ENCODE results near the gene SLC12A8.

SLC12A8 gene

DNA sequence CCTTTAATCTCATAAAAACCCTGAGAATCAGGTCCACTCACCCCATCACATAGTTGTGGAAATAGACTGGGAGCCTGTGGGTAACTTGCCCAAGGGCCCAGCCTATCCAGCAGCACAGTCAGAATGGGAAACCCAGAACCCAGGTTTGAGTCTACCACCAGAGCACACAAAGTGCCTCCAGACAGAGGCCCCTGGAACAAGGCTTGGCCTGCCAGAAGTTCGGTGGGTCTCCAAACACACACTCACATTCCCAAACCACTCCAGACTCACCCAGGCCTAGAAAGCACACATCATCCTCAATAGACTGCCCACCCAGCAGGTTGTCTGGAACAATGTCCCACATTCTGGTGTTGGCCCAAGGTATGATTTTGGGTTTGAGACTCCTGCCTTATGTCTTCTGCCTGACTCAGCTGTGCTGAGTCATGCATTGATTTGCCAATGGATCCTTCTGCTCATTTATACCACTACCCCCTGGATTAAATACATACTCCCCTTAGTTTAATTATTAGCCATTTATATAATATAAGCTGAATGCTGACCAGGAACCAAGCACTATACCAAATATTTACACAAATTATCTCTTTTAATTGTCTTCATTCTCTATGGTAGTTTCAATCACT, 4.5 kb downstream of the SLC12A8 start:
- Mint-ChIP-seq H3K4me3 (no peak overlapping the region), H3K4me1 (ENCODE audit: low read depth in 2 of 2) (peaks cover 4 to 5% of the 10 kb centered on the region in 2 donors), H3K27ac (no peak overlapping the region), H3K36me3 (ENCODE audit: insufficient read depth) (no peaks in the 10 kb centered on the region), H3K9me3 (no peaks in the 10 kb centered on the region), H3K27me3 (peaks cover 23 to 59% of the 10 kb centered on the region in 2 donors)
- no peak for ATAC-seq (replicated peaks)
- DNase-seq: no peak

DNA sequence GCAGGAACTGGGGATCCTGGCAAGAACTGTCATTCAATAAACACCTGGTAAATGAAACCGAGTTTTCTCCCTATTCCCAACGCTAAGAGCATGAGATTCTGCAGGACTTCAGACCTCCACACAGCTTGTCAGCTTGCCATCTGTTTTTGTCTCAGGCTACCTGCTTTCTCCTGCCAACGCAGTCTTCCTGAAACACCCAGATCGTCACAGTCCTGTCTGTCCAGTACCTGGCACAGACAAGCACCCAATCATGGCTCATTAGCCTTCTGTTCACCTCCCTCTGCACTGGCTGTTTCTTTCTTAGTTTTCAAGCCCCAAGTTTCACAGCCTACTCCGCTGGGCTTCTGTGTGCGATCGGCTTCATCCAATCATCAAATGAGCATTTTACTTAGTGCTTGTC, 5.0 kb downstream of the SLC12A8 start:
- ATAC-seq (replicated peaks) (no peak), DNase-seq (no peak)
- H3K36me3 Mint-ChIP-seq (ENCODE audit: insufficient read depth): no peaks in the 10 kb centered on the region
- no peaks in the 10 kb centered on the region for H3K9me3 Mint-ChIP-seq
- H3K27ac Mint-ChIP-seq: no peak overlapping the region
- no peak overlapping the region for H3K4me3 Mint-ChIP-seq
- H3K27me3 Mint-ChIP-seq: peaks cover 23 to 56% of the 10 kb centered on the region in 2 donors
- H3K4me1 Mint-ChIP-seq (ENCODE audit: low read depth in 2 of 2): peaks cover 4 to 5% of the 10 kb centered on the region in 2 donors

DNA sequence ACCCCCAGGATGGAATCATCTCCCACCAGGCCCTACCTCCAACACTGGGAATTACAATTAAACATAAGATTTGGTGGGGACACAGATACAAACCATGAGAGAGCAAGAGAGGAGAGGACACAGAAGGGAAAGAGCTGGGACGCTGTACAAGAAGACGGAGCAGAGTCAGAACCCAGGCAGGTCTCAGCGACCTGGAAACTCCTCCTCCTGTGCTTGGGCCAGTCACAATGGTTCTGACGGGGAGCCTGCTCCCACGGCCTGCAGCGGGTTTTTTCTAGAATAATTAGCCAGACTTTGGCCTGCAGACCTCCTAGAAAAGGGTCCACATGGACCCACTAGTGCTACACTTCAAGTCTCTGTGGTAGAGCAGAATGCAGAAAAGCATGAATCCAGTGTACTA, 5.6 kb downstream of the SLC12A8 start:
- Mint-ChIP-seq H3K9me3 (peaks cover 0 to 2% of the 10 kb centered on the region in 2 donors), H3K27ac (no peak overlapping the region), H3K36me3 (ENCODE audit: insufficient read depth) (no peaks in the 10 kb centered on the region), H3K27me3 (peaks cover 22 to 53% of the 10 kb centered on the region in 2 donors), H3K4me3 (no peak overlapping the region), H3K4me1 (ENCODE audit: low read depth in 2 of 2) (peaks cover 4 to 5% of the 10 kb centered on the region in 2 donors)
- DNase-seq (no peak), ATAC-seq (replicated peaks) (no peak)

DNA sequence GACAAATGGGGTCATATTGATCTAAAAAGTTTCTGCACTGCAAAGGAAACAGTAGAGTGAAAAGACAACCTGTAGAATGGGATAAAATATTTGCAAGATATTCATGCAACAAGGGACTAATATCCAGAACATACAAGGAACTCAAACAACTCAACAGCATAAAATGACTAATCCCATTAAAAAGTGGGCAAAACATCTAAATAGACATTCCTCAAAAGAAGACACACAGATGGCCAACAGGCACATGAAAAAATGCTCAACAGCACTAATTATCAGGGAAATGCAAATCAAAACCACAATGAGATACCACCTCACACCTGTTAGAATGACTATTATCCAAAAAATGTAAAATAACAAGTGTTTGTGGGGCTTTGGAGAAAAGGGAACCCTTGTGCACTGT, 8.8 kb downstream of the SLC12A8 start:
- peaks cover 0 to 2% of the 10 kb centered on the region in 2 donors for H3K4me1 Mint-ChIP-seq (ENCODE audit: low read depth in 2 of 2)
- H3K9me3 Mint-ChIP-seq: peaks cover 0 to 2% of the 10 kb centered on the region in 2 donors
- H3K4me3 Mint-ChIP-seq: no peak overlapping the region
- H3K36me3 Mint-ChIP-seq (ENCODE audit: insufficient read depth): no peaks in the 10 kb centered on the region
- H3K27ac Mint-ChIP-seq: no peak overlapping the region
- DNase-seq (no peak), ATAC-seq (replicated peaks) (no peak)
- H3K27me3 Mint-ChIP-seq: peaks cover 0 to 21% of the 10 kb centered on the region in 2 donors

DNA sequence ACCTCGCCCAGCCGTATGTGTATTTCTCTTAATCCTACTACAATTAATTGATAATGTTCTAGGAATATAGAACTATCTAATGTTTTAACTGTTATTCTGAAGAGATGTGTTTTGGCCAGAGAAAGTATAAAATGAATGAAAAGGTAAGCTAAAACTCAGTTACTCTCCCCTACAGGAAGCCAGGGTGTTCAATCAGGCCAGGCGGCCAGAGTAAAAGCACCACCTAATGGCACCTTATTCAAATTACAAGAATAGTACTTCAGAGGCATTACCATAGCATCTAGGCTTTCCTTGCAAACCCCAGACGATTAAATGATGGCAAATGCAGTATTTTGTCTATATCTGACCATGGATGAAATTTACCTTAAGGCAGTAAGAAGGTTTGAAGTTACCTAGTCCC, 10.4 kb downstream of the SLC12A8 start:
- Mint-ChIP-seq H3K27ac (no peak overlapping the region), H3K9me3 (peaks cover 0 to 2% of the 10 kb centered on the region in 2 donors), H3K4me1 (ENCODE audit: low read depth in 2 of 2) (peaks cover 0 to 2% of the 10 kb centered on the region in 2 donors), H3K36me3 (ENCODE audit: insufficient read depth) (no peaks in the 10 kb centered on the region), H3K4me3 (no peak overlapping the region), H3K27me3 (peaks cover 0 to 5% of the 10 kb centered on the region in 2 donors)
- no peak for ATAC-seq (replicated peaks)
- DNase-seq: no peak

DNA sequence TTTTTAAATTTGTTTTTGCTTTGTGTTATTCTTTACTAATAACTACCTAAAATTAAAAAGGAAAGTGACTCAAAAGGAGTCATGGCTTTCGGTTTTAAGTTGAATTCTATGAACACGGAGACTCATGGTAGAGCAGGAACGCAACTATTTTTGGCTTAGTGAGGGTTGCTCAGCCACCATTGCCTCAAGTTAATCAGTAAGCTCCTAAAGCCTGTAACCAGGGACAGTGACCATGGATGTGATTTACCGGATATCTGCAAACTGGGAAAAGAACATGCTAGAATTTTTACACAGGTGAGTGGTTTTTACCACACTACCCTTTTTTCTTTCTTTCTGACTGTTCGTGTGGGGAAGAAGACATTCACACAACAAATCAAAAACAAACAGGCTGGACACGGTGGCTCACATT, 11.8 kb downstream of the SLC12A8 start:
- peaks cover 0 to 2% of the 10 kb centered on the region in 2 donors for H3K9me3 Mint-ChIP-seq
- H3K27ac Mint-ChIP-seq: no peak overlapping the region
- no peak overlapping the region for H3K4me3 Mint-ChIP-seq
- peaks cover 0 to 2% of the 10 kb centered on the region in 2 donors for H3K4me1 Mint-ChIP-seq (ENCODE audit: low read depth in 2 of 2)
- H3K36me3 Mint-ChIP-seq (ENCODE audit: insufficient read depth): no peaks in the 10 kb centered on the region
- H3K27me3 Mint-ChIP-seq: no peaks in the 10 kb centered on the region
- DNase-seq (no peak), ATAC-seq (replicated peaks) (no peak)

DNA sequence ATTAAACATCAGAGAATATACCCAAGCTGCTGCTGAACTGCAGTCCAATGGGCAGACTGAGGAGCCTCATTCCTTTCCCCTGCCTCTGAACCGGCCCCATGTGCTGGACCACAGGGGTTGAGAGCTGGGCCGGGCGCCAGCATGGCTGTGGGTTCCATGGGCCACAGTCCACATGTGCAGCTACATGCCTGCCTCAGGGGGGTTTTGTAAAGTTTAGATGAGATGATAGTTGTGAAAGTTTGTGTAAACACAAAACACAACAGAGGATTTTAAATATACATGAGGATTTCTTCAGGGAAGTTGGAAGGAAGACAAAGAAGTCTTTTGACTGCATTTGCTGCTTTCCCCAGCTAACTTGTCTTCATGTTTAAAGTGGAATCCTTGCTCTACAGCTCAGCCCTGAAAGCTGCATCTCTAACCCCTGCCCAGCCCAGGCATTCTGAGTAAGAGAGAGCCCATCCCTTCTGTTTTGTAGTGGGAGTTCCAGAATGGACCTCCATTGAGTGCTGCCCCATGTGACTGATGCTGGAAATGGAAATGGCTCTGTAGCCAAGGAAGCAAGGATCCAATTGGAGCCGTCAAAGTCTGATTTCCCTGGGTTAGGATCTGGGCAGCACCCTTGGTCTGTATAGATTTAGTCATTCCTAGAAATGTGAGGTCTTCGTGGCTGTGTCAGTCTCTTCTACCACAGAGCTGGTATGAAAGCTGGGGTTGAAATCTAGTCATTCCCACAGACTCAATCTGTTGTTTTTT, 17.5 kb downstream of the SLC12A8 start:
- Mint-ChIP-seq H3K36me3 (ENCODE audit: insufficient read depth) (no peaks in the 10 kb centered on the region), H3K4me3 (no peak overlapping the region), H3K9me3 (no peaks in the 10 kb centered on the region), H3K27ac (no peak overlapping the region), H3K27me3 (no peaks in the 10 kb centered on the region), H3K4me1 (ENCODE audit: low read depth in 2 of 2) (peaks cover 0 to 2% of the 10 kb centered on the region in 2 donors)
- DNase-seq (no peak), ATAC-seq (replicated peaks) (no peak)

DNA sequence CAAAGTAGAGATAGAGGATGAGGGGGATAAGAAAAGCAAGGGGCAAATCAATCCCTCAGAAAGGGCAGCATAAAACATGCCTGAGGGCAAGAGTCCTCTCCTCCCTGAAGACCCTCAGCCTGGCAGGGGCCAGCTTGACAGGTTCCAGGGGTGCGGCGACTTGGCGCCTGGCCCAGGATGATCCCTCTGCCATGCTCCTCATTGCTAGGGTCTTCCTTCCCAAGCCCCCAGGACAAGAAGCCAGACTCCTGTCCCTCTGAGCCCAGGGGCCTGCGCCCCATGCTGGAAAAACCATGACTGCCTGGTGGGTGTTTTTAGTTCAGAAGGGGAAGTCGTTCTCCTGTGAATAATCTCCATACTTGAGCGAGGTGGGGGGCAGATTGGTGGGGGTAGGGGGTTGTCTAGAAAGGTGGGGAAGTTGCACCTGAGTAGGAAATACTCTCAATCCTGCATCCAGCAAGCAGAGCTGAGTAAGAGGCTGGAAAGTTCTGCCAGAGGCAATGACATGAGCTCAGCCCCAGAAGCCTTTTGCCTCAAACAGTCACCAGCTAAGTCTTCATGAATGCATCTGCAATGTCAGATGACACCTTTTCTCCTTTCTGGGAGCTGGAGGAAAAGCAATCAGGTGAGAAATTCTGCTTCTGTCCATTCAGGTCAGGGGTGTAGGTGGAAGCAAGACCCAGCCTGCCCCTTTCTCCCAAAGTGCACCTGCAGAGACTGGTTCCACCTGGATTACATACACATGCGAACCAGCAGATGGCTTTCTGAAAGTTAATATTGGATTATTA, 18.3 kb downstream of the SLC12A8 start:
- H3K27me3 Mint-ChIP-seq: no peaks in the 10 kb centered on the region
- no peaks in the 10 kb centered on the region for H3K9me3 Mint-ChIP-seq
- H3K4me1 Mint-ChIP-seq (ENCODE audit: low read depth in 2 of 2): no peaks in the 10 kb centered on the region
- ATAC-seq (replicated peaks): no peak
- no peak for DNase-seq
- H3K4me3 Mint-ChIP-seq: no peak overlapping the region
- H3K36me3 Mint-ChIP-seq (ENCODE audit: insufficient read depth): no peaks in the 10 kb centered on the region
- no peak overlapping the region for H3K27ac Mint-ChIP-seq

DNA sequence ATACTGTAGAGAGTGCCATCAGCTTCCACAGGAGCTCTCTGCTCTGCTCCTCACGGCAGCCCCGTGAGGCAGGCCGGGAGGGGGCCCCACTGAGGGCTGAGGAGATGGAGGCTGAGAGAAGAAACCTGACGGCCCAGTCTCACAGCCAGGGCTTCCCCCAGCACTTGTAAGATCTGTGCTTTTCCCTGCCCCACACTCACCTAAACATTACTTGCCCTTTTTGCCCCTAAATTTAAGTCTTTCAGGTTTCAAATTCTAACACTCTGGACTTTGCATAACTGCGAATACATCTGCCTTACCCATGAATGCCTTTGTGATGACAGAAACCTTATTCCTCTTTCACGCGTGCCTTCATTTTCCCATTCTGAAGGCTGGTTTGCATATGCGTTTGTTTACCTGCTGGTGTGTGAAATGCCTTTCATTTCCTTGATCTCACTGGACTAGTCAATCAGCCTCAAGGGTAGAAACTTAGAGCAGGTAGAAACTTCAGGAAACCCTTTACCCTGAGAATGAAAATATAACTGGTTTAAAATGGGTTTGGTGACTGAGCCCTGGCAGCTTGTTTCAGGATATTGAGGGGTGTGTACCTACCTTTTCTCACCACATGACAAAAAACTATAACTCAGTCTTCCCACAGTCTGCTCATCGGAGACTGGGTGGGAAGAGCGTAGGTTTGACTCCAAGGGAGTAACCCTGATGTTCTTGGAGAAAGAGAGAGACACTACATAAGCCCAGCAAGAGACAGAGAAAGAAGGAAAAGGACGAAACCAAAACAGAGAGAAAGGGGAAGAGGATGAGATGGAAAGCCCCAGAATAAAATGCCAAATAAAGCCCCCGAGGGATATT, 20.1 kb downstream of the SLC12A8 start:
- Mint-ChIP-seq H3K9me3 (no peaks in the 10 kb centered on the region), H3K4me3 (no peak overlapping the region), H3K36me3 (ENCODE audit: insufficient read depth) (no peaks in the 10 kb centered on the region), H3K4me1 (ENCODE audit: low read depth in 2 of 2) (no peaks in the 10 kb centered on the region), H3K27me3 (no peaks in the 10 kb centered on the region), H3K27ac (no peak overlapping the region)
- ATAC-seq (replicated peaks) (no peak), DNase-seq (no peak)

DNA sequence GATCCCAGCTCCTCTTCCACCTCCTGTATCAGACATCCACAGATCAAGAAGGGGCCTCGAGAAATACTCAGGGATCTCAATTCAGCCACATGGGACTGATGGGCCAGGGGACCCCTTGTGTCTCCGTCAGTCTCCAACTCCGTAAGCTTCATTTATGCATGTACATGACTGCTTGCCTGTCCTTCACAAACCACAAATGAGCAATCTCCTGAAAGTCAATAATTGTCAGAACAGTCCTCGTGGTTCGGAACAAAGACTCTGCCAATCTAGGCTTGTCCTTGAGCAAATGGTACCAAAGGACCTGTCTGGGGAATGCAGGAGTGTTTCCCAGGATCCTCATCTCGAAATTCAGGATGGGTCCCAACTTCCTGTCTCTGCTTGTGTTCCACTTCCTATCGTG, 20.8 kb downstream of the SLC12A8 start:
- no peaks in the 10 kb centered on the region for H3K27me3 Mint-ChIP-seq
- no peaks in the 10 kb centered on the region for H3K4me1 Mint-ChIP-seq (ENCODE audit: low read depth in 2 of 2)
- no peak overlapping the region for H3K27ac Mint-ChIP-seq
- DNase-seq (no peak), ATAC-seq (replicated peaks) (no peak)
- no peaks in the 10 kb centered on the region for H3K36me3 Mint-ChIP-seq (ENCODE audit: insufficient read depth)
- H3K9me3 Mint-ChIP-seq: no peaks in the 10 kb centered on the region
- H3K4me3 Mint-ChIP-seq: no peak overlapping the region

DNA sequence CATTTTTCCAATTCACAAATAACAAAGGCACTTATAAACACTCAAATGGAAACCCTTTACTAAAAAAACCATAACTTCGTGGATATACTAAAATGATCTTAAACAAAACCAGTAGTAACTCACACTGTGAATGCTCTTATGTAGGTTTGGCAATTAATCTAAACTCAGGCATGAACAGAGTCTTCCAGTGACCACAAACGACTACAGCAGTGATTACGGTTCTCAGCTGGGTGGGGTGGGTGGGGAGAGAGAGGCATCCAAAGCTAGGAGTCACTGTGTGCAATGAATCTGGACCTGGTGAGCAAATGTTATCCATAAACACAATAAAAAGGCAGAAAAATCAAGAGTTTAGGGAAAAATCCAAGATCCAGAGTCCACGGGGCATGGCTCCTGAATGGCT, 21.3 kb downstream of the SLC12A8 start:
- Mint-ChIP-seq H3K27me3 (no peaks in the 10 kb centered on the region), H3K27ac (no peak overlapping the region), H3K36me3 (ENCODE audit: insufficient read depth) (no peaks in the 10 kb centered on the region), H3K9me3 (no peaks in the 10 kb centered on the region), H3K4me1 (ENCODE audit: low read depth in 2 of 2) (no peaks in the 10 kb centered on the region), H3K4me3 (no peak overlapping the region)
- DNase-seq (no peak), ATAC-seq (replicated peaks) (no peak)

DNA sequence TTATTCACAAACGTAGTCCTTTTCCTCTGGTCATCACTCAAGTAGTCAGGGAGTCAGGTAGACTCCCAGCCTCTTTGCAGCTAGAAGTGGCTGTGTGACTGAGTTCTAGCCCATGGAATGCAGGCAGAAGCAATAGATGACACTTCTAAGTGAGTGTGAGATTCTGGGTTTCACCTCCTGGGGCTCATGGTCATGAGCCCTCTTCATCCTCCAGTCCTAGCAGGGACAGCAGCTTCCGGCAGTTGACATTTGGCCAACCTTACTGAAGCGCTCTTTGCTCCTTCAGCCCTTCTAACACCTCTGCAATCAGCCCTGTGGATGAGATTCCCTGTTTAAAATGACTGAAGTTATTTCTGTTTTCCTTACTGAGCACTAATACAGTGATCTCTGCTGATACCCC, 21.8 kb downstream of the SLC12A8 start:
- H3K36me3 Mint-ChIP-seq (ENCODE audit: insufficient read depth): no peaks in the 10 kb centered on the region
- no peaks in the 10 kb centered on the region for H3K9me3 Mint-ChIP-seq
- H3K27ac Mint-ChIP-seq: no peak overlapping the region
- H3K4me1 Mint-ChIP-seq (ENCODE audit: low read depth in 2 of 2): no peaks in the 10 kb centered on the region
- H3K4me3 Mint-ChIP-seq: no peak overlapping the region
- no peaks in the 10 kb centered on the region for H3K27me3 Mint-ChIP-seq
- ATAC-seq (replicated peaks) (no peak), DNase-seq (no peak)

Data from effector memory CD8-positive, alpha-beta T cell (primary cell).